ENCODE data around the gene RCAN2.

- TF ChIP-seq POLR2AphosphoS5 (IDR thresholded peaks at IDR 0.05): no peak
- no peak for TF ChIP-seq REST (IDR thresholded peaks at IDR 0.05; ENCODE audit: borderline replicate concordance)
- no peak for TF ChIP-seq CTCF (IDR thresholded peaks at IDR 0.05; ENCODE audit: poor library complexity, severe bottlenecking)
- no peak for TF ChIP-seq EP300 (conservative IDR thresholded peaks at IDR 0.05; ENCODE audit: poor library complexity, severe bottlenecking)
- no peak for TF ChIP-seq EZH2 (IDR thresholded peaks at IDR 0.05; ENCODE audit: borderline replicate concordance, insufficient read depth, low read length, poor library complexity, severe bottlenecking)
- no peak for TF ChIP-seq TAF1 (IDR thresholded peaks at IDR 0.05; ENCODE audit: low read depth)
- TF ChIP-seq MXI1 (conservative IDR thresholded peaks at IDR 0.05; ENCODE audit: poor library complexity, severe bottlenecking): no peak
Measured at GRCh38 chr6:46267515-46267914, 223.7 kb downstream of the RCAN2 start.
